H1 (cell line): ENCODE measurements around the gene ABCA5. TPM values are rescaled to one million over a fixed set of nuclear protein-coding genes. Genes with fewer than 3 reads are reported as not detected.

Experiments used
- CTCF ChIA-PET: fragments of 300-600 bp; sonication (Branson Sonifier 250); formaldehyde crosslinking; loops from one replicate; lab custom pipeline; 2021; ENCODE audit not compliant: partially characterized antibody; lab: Charles Lee
- POLR2A ChIA-PET: fragments of 300-600 bp; sonication (Branson Sonifier 250); formaldehyde crosslinking; loops from one replicate; lab custom pipeline; 2021; ENCODE audit warnings: inconsistent platforms; ENCODE audit not compliant: partially characterized antibody; lab: Charles Lee
- DNase-seq, 2 experiments: peaks; one replicate each; pipeline versions ENCODE4 v3.0.0 to v3.0.0-alpha.2; 2010 to 2022; ENCODE audit warnings: low spot score in 2 of 2, low read depth in 1 of 2, mixed read lengths in 1 of 2
- FAIRE-seq: peaks from 2 replicates; lab custom pipeline; 2011; peaks lifted over from hg19 to GRCh38; lab: Jason Lieb, UNC
- H2AFZ ChIP-seq: 2 replicates; pipeline ENCODE4 v1.8.1; 2012; ENCODE audit warnings: low read length, inconsistent platforms
- H2AK5ac ChIP-seq: 2 replicates; pipeline ENCODE4 v1.6.1; 2013; ENCODE audit warnings: low read depth, low read length
- H2BK120ac ChIP-seq: replicated peaks from 2 replicates; pipeline ENCODE3; 2013; ENCODE audit warnings: low read depth, low read length, inconsistent platforms
- H2BK12ac ChIP-seq: 2 replicates; pipeline ENCODE4 v1.6.1; 2013; ENCODE audit warnings: low read depth, low read length
- H2BK15ac ChIP-seq: 2 replicates; pipeline ENCODE4 v1.6.1; 2013; ENCODE audit warnings: low read length
- H2BK20ac ChIP-seq: 2 replicates; pipeline ENCODE4 v1.6.1; 2013; ENCODE audit warnings: low read length
- H2BK5ac ChIP-seq: 2 replicates; pipeline ENCODE4 v1.6.1; 2013; ENCODE audit warnings: low read depth, low read length
- H3K14ac ChIP-seq: 2 replicates; pipeline ENCODE4 v1.6.1; 2013; ENCODE audit warnings: inconsistent platforms; ENCODE audit not compliant: insufficient read length
- H3K18ac ChIP-seq: 2 replicates; pipeline ENCODE4 v1.6.1; 2013; ENCODE audit warnings: low read length; ENCODE audit errors: extremely low read depth
- H3K23ac ChIP-seq: 2 replicates; pipeline ENCODE4 v1.6.1; 2013; ENCODE audit warnings: inconsistent platforms; ENCODE audit not compliant: insufficient read length
- H3K23me2 ChIP-seq: 2 replicates; pipeline ENCODE4 v1.6.1; 2013; ENCODE audit warnings: low read depth, low read length
- H3K27ac ChIP-seq: 2 replicates; pipeline ENCODE4 v1.6.1; 2011; ENCODE audit warnings: low read depth, low read length, inconsistent platforms
- H3K27me3 ChIP-seq, 4 experiments: replicated peaks in 1 of 4; 1 replicate in 1 of 4; 2 replicates in 3 of 4; pipeline versions ENCODE4 v1.6.1 to v1.8.1; 2011 to 2013; ENCODE audit warnings: low read length in 3 of 4, mild to moderate bottlenecking in 3 of 4, inconsistent platforms in 2 of 4, mixed read lengths in 2 of 4, moderate library complexity in 1 of 4; ENCODE audit not compliant: control insufficient read depth in 3 of 4, insufficient read depth in 3 of 4; ENCODE audit errors: extremely low read depth in 1 of 4
- H3K36me3 ChIP-seq, 4 experiments: 2 replicates each; pipeline versions ENCODE4 v1.6.1 to v1.8.1; 2011 to 2013; ENCODE audit warnings: mild to moderate bottlenecking in 4 of 4, low read length in 3 of 4, moderate library complexity in 2 of 4, control low read depth in 1 of 4, inconsistent platforms in 1 of 4; ENCODE audit not compliant: insufficient read depth in 4 of 4, control insufficient read depth in 2 of 4
- H3K4ac ChIP-seq: replicated peaks from 2 replicates; pipeline ENCODE3; 2013; ENCODE audit warnings: low read length, low read depth, mixed read lengths, inconsistent platforms; ENCODE audit not compliant: insufficient read length
- H3K4me1 ChIP-seq, 4 experiments: replicated peaks in 1 of 4; 1 replicate in 1 of 4; 2 replicates in 3 of 4; pipeline versions ENCODE4 v1.6.1 to v1.8.1; 2011 to 2013; ENCODE audit warnings: low read length in 3 of 4, inconsistent platforms in 2 of 4, mixed read lengths in 1 of 4; ENCODE audit not compliant: insufficient read depth in 4 of 4, control insufficient read depth in 3 of 4
- H3K4me2 ChIP-seq, 2 experiments: 2 replicates each; pipeline versions ENCODE4 v1.6.1 to v1.8.1; 2011 to 2013; ENCODE audit warnings: low read depth in 2 of 2, low read length in 2 of 2, control low read depth in 1 of 2, inconsistent platforms in 1 of 2, mild to moderate bottlenecking in 1 of 2; ENCODE audit not compliant: insufficient read depth in 1 of 2
- H3K4me3 ChIP-seq, 4 experiments: fragments of 200-600, 300-600 bp in 1 of 4; sonication (generic), shearing (Covaris generic), sonication (Bioruptor Twin) in 1 of 4; 2 replicates each; pipeline versions ENCODE4 v1.5.1 to v1.8.1; 2011 to 2016; ENCODE audit warnings: low read length in 4 of 4, low read depth in 3 of 4, control low read depth in 2 of 4, inconsistent platforms in 2 of 4, mild to moderate bottlenecking in 2 of 4, mixed read lengths in 1 of 4, moderate library complexity in 1 of 4; ENCODE audit not compliant: insufficient read depth in 2 of 4; ENCODE audit errors: extremely low read depth in 1 of 4
- H3K56ac ChIP-seq: replicated peaks from 2 replicates; pipeline ENCODE3; 2013; ENCODE audit warnings: low read depth, mild to moderate bottlenecking, mixed read lengths, low read length, inconsistent platforms; ENCODE audit not compliant: insufficient read length
- H3K79me1 ChIP-seq: 2 replicates; pipeline ENCODE4 v1.6.1; 2013; ENCODE audit warnings: low read depth, low read length, control low read depth
- H3K79me2 ChIP-seq, 2 experiments: 2 replicates each; pipeline versions ENCODE4 v1.6.1 to v1.8.1; 2012 to 2013; ENCODE audit warnings: low read length in 2 of 2, mild to moderate bottlenecking in 2 of 2, inconsistent platforms in 1 of 2; ENCODE audit not compliant: insufficient read depth in 2 of 2, control insufficient read depth in 1 of 2
- H3K9ac ChIP-seq, 4 experiments: replicated peaks in 1 of 4; 1 replicate in 1 of 4; 2 replicates in 3 of 4; pipeline versions ENCODE4 v1.6.1 to v1.8.1; 2011 to 2013; ENCODE audit warnings: low read depth in 3 of 4, low read length in 3 of 4, control low read depth in 2 of 4, mild to moderate bottlenecking in 2 of 4, moderate library complexity in 2 of 4, inconsistent platforms in 1 of 4; ENCODE audit errors: extremely low read depth in 1 of 4
- H3K9me3 ChIP-seq, 2 experiments: 2 replicates each; pipeline versions ENCODE4 v1.6.1 to v1.8.1; 2012 to 2013; ENCODE audit warnings: mild to moderate bottlenecking in 2 of 2, moderate library complexity in 2 of 2, control low read depth in 1 of 2, inconsistent platforms in 1 of 2, low read depth in 1 of 2, low read length in 1 of 2, mixed read lengths in 1 of 2; ENCODE audit not compliant: insufficient read depth in 2 of 2
- H4K20me1 ChIP-seq, 2 experiments: replicated peaks in 1 of 2; 2 replicates each; pipeline versions ENCODE3 to v1.8.1; 2011 to 2013; ENCODE audit warnings: inconsistent platforms in 2 of 2, low read length in 2 of 2, mild to moderate bottlenecking in 1 of 2; ENCODE audit not compliant: insufficient read depth in 2 of 2, control insufficient read depth in 1 of 2
- H4K5ac ChIP-seq: 2 replicates; pipeline ENCODE4 v1.6.1; 2013; ENCODE audit warnings: low read length, low read depth, mixed read lengths, inconsistent platforms; ENCODE audit not compliant: insufficient read length
- H4K8ac ChIP-seq: 2 replicates; pipeline ENCODE4 v1.8.0; 2013; ENCODE audit warnings: mild to moderate bottlenecking, moderate library complexity, low read length, inconsistent platforms; ENCODE audit not compliant: insufficient read depth; ENCODE audit errors: extremely low read depth
- H4K91ac ChIP-seq: replicated peaks from 2 replicates; pipeline ENCODE3; 2013; ENCODE audit warnings: low read length, mixed read lengths, inconsistent platforms; ENCODE audit not compliant: insufficient read length
- JUN ChIP-seq: IDR thresholded peaks from 2 replicates; pipeline ENCODE4 v1.6.1; 2011; ENCODE audit warnings: low read depth, mild to moderate bottlenecking, improper control_type of control experiment, low read length
- TBP ChIP-seq: IDR thresholded peaks from 2 replicates; pipeline ENCODE4 v1.6.1; 2011; ENCODE audit warnings: low read depth, low read length, improper control_type of control experiment
- WGBS, 2 experiments: shearing (Covaris generic) in 1 of 2; methylation state at CpG; one replicate each; pipeline versions ENCODE4 v1.1.6 to v1.1.7; 2013 to 2015; ENCODE audit warnings: low lambda C conversion rate in 2 of 2, mixed read lengths in 2 of 2, inconsistent platforms in 1 of 2, low coverage in 1 of 2, missing lambda C conversion rate in 1 of 2; ENCODE audit not compliant: insufficient replicate concordance in 2 of 2, insufficient coverage in 1 of 2, insufficient read length in 1 of 2; ENCODE audit errors: extremely low coverage in 1 of 2, missing lambda C conversion rate in 1 of 2; 5-methylcytosine and 5-hydroxymethylcytosine counted together
- polyA plus RNA-seq, 7 experiments: library from polyadenylated mRNA; depleted of rRNA in 3 of 7; stranded (reverse) in 5 of 7; unstranded in 2 of 7; fragments of >200 nt in 5 of 7; fragments of 200-250 nt in 2 of 7; gene quantifications; 1 replicate in 5 of 7; 2 replicates in 1 of 7; 4 replicates in 1 of 7; pipeline versions ENCODE4 v1.2.1 to v1.2.3, GENCODE V29; 2011 to 2013; ENCODE audit warnings: missing spikeins in 2 of 7, mixed read lengths in 2 of 7
- total RNA-seq: library from RNA; stranded (reverse); fragmentation: NEBNext Ultra II Directional; extraction: Animal tissue kit (Norgen Biotek cat#: 25700); gene quantifications from 2 replicates; pipeline ENCODE4 v1.2.1, GENCODE V29; 2021

The ABCA5 gene
- total and polyA plus RNA-seq, 2 of the 8 experiments (the other 6 are each of a cell fraction or from before 2014, with no cell fraction given), result 1.3 to 4.1 TPM

DNA sequence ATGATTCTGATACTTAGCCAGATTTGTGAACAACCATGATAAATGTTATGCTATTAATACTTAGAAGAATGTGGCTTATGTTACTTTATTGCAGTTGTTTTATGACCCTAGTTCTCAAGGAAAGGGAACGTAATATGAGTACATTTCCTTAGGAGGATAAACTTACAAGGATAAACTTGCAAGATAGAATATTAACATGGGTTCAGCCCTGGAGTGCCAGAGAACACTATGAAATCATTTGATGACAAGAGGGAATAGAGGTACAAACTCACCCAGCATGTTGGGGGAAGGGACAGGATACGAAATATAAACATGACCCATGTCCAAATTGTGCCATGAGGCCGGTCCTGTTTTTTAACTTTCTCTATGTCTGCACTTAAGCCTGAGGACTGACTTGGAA lies 13.0 kb upstream of the ABCA5 start:
- Histone ChIP-seq H3K79me1 (no peaks in the 10 kb centered on the region), H4K20me1 (no peaks in the 10 kb centered on the region), H2BK12ac (no peak overlapping the region), H3K4me3 (no peak overlapping the region), H3K23me2 (no peaks in the 10 kb centered on the region), H3K36me3 (no peaks in the 10 kb centered on the region), H3K23ac (no peak overlapping the region), H4K91ac (no peak overlapping the region), H2BK20ac (no peak overlapping the region), H2BK15ac (no peak overlapping the region), H2AK5ac (no peak overlapping the region), H3K56ac (no peak overlapping the region), H2AFZ (no peak overlapping the region), H3K9me3 (no peaks in the 10 kb centered on the region), H4K5ac (no peak overlapping the region), H3K79me2 (no peaks in the 10 kb centered on the region), H3K4me2 (no peak overlapping the region), H3K14ac (no peak overlapping the region), H3K27me3 (no peaks in the 10 kb centered on the region), H3K18ac (no peak overlapping the region), H4K8ac (no peak overlapping the region), H3K4me1 (no peaks in the 10 kb centered on the region; a peak in 2 of 7 replicates), H3K9ac (no peak overlapping the region), H2BK120ac (no peak overlapping the region), H3K27ac (no peak overlapping the region), H2BK5ac (no peak overlapping the region), H3K4ac (no peak overlapping the region)
- whole genome bisulfite sequencing, 2 experiments, result 79% methylated on average over 3 of the region's 3 CpGs; no CpG with 5 or more reads in 1 of the 2 experiments
- TF ChIP-seq JUN (no peak), TBP (no peak)
- no peak for FAIRE-seq
- ChIA-PET POLR2A (no interaction called here), CTCF (no interaction called here)
- DNase-seq, result no peak
